Adrenal gland (tissue), 12 donors: Measurements from ENCODE around the gene KCND2. TPM values are rescaled to one million over a fixed set of nuclear protein-coding genes. Genes with fewer than 3 reads are reported as not detected.

Experiments used
- DNase-seq, 7 donors: peaks; one replicate each; pipeline ENCODE4 v3.0.0-alpha.2; 2019 to 2020
- H3K27ac ChIP-seq, 5 donors: fragments of 200-600 bp; sonication (generic) in 4 of 5; 1 replicate in 3 of 5; 2 replicates in 2 of 5; pipeline versions ENCODE4 v1.5.1 to v1.8.0; 2016 to 2020; ENCODE audit warnings: mild to moderate bottlenecking in 1 of 5
- H3K27me3 ChIP-seq: fragments of 200-600 bp; 2 replicates; pipeline ENCODE4 v1.8.0; 2021
- H3K36me3 ChIP-seq, 2 donors: fragments of 200-600 bp; replicated peaks in 1 of 2; 1 replicate in 1 of 2; 2 replicates in 1 of 2; pipeline versions ENCODE4 v1.5.1 to v1.8.0; 2018 to 2022
- H3K4me1 ChIP-seq, 2 donors: fragments of 200-600 bp; replicated peaks in 1 of 2; 1 replicate in 1 of 2; 2 replicates in 1 of 2; pipeline versions ENCODE4 v1.5.1 to v1.8.0; 2018 to 2021
- H3K4me3 ChIP-seq, 4 donors: fragments of 200-600 bp; sonication (generic) in 3 of 4; one replicate each; pipeline ENCODE4 v1.5.1; 2016 to 2018
- H3K9me3 ChIP-seq, 3 donors: fragments of 200-600 bp; sonication (generic) in 1 of 3; replicated peaks in 1 of 3; 1 replicate in 2 of 3; 2 replicates in 1 of 3; pipeline versions ENCODE4 v1.5.1 to v1.8.0; 2016 to 2021
- POLR2A ChIP-seq, 2 donors: fragments of 450-650 bp; IDR thresholded peaks; one replicate each; pipeline ENCODE4 v1.6.1; 2017; ENCODE audit warnings: antibody characterized with exemption in 2 of 2, mild to moderate bottlenecking in 2 of 2, moderate library complexity in 1 of 2
- WGBS, 4 donors: extraction: QIAGEN DNeasy Blood & Tissue Kit in 2 of 4; methylation state at CpG; one replicate each; pipeline versions ENCODE4 v1.1.5 to v1.1.7; 2013 to 2017; 5-methylcytosine and 5-hydroxymethylcytosine counted together
- intact Hi-C, 2 donors: fragments of 100-400 bp; cut with DNase I; formaldehyde crosslinking; loops; one replicate each; pipeline versions ENCODE4 v1.14.1 to v1.15.0; 2022 to 2023
- polyA plus RNA-seq, 3 donors: library from polyadenylated mRNA; stranded (reverse); fragments of 200-250 nt in 2 of 3; fragments of 350-450 nt in 1 of 3; fragmentation: Illumina TruSeq in 1 of 3; extraction: RNeasy Lipid Tissue Mini Kit (QIAGEN cat#74804) in 1 of 3; gene quantifications; one replicate each; pipeline ENCODE4 v1.2.3, GENCODE V29; 2013 to 2014
- total RNA-seq, 9 donors: library from RNA; depleted of rRNA in 4 of 9; stranded (reverse); fragments of >200 nt in 4 of 9; fragments of 120-200 nt in 1 of 9; fragmentation: NEBNext Ultra II Directional in 1 of 9; extraction: Animal tissue kit (Norgen Biotek cat#: 25700) in 1 of 9; gene quantifications; one replicate each; pipeline versions ENCODE4 v1.1.0 to v1.2.4, GENCODE V29; 2013 to 2023
- TF ChIP-seq, protein P1 (sequence below), 6 experiments: fragments of 450-650 bp in 4 of 6; fragments of 200-600 bp in 2 of 6; sonication (generic) in 1 of 6; IDR thresholded peaks; 1 replicate in 5 of 6; 2 replicates in 1 of 6; pipeline versions ENCODE4 v1.5.1 to v1.8.0; 2016 to 2021; ENCODE audit warnings: antibody characterized with exemption in 6 of 6, mild to moderate bottlenecking in 2 of 6, moderate library complexity in 1 of 6
- donor health status: healthy with polysubstance abuse.
- donor health status: Bipolar disorder and iron deficiency.
- donor health status: DM: yes; HTN: yes; CAD: no.
- donor health status: DM: no; HTN: no; CAD: no.
- donor health status: DM: no; HTN: no; CAD: no.
- donor health status: DM: yes; HTN: yes; CAD: no.

The KCND2 gene
- total and polyA plus RNA-seq, 12 donors, result 0.24 to 3.0 (median 0.81) TPM

DNA sequence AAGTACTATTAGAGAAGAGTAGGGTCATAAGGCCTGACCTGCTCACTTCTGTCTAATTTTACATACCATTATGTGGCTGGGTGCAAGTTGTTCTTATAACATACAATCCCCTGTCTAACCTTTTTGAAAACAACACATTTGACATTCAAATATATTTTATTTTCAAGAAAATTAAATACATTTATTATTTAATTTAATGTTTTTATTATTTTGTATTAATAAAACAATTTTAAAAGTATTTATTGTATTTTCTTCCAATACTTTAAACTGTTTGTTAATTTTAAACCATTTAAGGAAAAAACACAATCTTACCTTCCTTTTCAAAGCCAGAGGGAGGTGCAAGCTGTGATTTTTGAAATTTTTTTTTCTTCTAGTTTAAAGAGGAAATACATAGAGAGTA is 232.8 kb downstream of the KCND2 start:
- no peak overlapping the region for H3K4me3 ChIP-seq
- H3K27ac ChIP-seq, result no peak overlapping the region
- H3K9me3 ChIP-seq, result no peaks in the 10 kb centered on the region
- intact Hi-C loops, result no loop called here
- TF ChIP-seq, protein P1, sequence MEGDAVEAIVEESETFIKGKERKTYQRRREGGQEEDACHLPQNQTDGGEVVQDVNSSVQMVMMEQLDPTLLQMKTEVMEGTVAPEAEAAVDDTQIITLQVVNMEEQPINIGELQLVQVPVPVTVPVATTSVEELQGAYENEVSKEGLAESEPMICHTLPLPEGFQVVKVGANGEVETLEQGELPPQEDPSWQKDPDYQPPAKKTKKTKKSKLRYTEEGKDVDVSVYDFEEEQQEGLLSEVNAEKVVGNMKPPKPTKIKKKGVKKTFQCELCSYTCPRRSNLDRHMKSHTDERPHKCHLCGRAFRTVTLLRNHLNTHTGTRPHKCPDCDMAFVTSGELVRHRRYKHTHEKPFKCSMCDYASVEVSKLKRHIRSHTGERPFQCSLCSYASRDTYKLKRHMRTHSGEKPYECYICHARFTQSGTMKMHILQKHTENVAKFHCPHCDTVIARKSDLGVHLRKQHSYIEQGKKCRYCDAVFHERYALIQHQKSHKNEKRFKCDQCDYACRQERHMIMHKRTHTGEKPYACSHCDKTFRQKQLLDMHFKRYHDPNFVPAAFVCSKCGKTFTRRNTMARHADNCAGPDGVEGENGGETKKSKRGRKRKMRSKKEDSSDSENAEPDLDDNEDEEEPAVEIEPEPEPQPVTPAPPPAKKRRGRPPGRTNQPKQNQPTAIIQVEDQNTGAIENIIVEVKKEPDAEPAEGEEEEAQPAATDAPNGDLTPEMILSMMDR (IDR thresholded peaks at IDR 0.05), result no peak
- TF ChIP-seq POLR2A (IDR thresholded peaks at IDR 0.05), result no peak
- H3K36me3 ChIP-seq, result no peaks in the 10 kb centered on the region
- H3K4me1 ChIP-seq, result no peaks in the 10 kb centered on the region
- no peak for DNase-seq
- no peaks in the 10 kb centered on the region for H3K27me3 ChIP-seq

DNA sequence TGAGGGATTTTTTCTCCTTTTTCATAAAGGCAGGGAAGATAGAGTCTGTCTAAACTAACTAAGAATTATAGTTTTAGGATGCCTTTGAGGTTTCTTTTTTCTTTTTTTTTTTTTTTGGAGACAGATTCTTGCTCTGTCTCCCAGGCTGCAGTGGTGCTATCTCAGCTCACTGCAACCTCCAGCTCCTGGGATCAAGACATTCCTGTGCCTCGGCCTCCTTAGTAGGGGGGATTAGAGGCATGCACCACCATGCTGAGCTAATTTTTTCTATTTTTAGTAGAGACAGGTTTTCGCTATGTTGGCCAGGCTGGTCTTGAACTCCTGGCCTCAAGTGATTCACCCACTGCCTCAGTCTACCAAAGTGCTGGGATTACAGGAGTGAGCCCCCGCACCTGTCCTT is 239.7 kb downstream of the KCND2 start:
- Histone ChIP-seq H3K4me1 (no peaks in the 10 kb centered on the region), H3K9me3 (no peaks in the 10 kb centered on the region), H3K4me3 (no peak overlapping the region), H3K27ac (no peak overlapping the region), H3K36me3 (no peaks in the 10 kb centered on the region), H3K27me3 (no peaks in the 10 kb centered on the region)
- WGBS, 4 donors, result 63 to 83% (median 78%) methylated on average over 3 of the region's 3 CpGs
- intact Hi-C loops, result no loop called here
- no peak for DNase-seq
- TF ChIP-seq POLR2A (IDR thresholded peaks at IDR 0.05), result no peak

DNA sequence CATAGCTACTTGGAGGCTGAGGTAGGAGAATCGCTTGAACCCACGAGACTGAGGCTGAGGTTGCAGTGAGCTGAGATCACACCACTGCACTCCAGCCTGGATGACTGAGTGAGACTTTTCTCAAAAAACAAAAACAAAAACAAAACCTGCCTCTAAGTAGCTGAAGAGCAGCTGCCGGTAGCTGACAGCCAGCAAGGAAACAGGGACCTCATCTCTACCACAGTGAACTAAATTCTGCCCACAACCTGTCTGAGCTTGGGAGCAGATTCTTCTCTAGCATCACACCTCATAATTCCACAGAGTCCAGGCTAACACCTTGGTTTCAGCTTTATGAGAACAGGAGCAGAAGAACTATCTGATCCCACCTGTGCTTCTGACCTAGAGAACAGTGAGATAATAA is 246.2 kb downstream of the KCND2 start:
- Histone ChIP-seq H3K36me3 (no peaks in the 10 kb centered on the region), H3K9me3 (no peaks in the 10 kb centered on the region), H3K27ac (no peak overlapping the region), H3K4me3 (no peak overlapping the region), H3K27me3 (no peaks in the 10 kb centered on the region), H3K4me1 (no peaks in the 10 kb centered on the region)
- no peak for DNase-seq
- no peak for TF ChIP-seq POLR2A (IDR thresholded peaks at IDR 0.05)
- TF ChIP-seq, protein P1 (IDR thresholded peaks at IDR 0.05), result no peak
- intact Hi-C loops, result no loop called here
- WGBS, 4 donors, result 77 to 93% (median 88%) methylated on average over 3 of the region's 3 CpGs

DNA sequence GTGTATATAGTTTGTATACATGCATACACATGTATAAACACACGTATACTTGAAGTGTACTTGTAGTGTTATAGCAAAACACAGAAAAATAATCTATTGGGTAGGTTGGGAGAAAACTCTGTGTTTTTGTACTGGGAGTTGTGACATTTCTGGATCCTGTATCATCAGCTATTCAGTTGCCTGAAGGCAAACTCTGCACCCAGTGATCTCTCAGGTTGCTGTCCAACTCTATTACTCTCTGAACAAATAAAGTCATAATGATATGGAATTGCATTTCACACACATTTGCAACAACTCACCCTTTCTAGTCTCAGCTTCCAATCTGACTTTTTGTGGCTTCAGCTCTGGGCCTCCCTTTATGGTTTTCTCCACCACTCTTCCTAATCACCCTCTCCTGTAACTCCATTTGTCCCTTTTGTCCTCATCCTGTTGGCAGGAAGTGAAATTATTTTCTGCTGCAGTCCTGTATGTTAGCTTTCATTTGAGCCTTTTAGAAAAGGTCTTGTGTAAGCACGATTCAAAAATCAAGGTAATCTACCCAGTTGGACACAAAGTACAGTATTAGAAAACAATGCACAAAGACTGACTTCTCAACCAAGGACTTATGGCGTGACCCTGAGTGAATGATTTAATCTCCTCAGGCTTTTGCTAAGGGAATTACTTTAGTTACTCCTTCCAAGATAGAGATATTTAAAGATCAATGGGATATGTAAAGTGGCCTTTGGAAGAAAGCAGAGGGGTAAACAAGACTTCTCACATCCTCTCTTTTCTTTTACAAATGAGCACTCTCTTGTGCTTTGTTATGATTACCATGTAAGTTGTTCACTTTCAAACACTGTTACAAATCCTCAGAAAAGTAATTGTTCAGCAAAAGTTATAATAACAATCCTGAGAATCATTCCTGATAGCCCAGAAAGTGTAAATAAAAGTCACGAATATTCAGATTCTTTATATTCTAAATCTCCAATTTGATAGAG is 249.1 kb downstream of the KCND2 start:
- Histone ChIP-seq H3K36me3 (no peaks in the 10 kb centered on the region), H3K9me3 (no peaks in the 10 kb centered on the region), H3K27me3 (no peaks in the 10 kb centered on the region), H3K4me1 (no peaks in the 10 kb centered on the region), H3K27ac (no peak overlapping the region), H3K4me3 (no peak overlapping the region)
- no peak for TF ChIP-seq POLR2A (IDR thresholded peaks at IDR 0.05)
- TF ChIP-seq, protein P1 (IDR thresholded peaks at IDR 0.05), result no peak
- no peak for DNase-seq
- WGBS, 4 donors, result 54 to 56% (median 55%) methylated on average over 4 of the region's 4 CpGs
- intact Hi-C loops, result no loop called here

DNA sequence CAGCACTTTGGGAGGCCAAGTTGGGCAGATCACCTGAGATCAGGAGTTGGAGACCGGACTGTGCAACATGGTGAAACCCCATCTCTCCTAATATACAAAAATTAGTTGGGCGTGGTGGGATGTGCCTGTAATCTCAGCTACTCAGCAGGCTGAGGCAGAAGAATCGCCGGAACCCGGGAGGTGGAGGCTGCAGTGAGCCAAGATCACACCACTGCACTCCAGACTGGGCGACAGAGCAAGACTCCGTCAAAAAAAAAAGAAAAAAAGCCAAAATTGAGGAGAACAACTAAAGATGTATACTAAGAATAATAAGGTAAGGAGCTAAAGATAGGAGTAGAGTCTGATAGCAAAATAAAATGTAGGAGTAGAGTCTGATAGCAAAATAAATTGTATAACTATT is 251.0 kb downstream of the KCND2 start:
- Histone ChIP-seq H3K4me3 (no peak overlapping the region), H3K9me3 (no peaks in the 10 kb centered on the region), H3K27me3 (no peaks in the 10 kb centered on the region), H3K27ac (no peak overlapping the region), H3K4me1 (no peaks in the 10 kb centered on the region), H3K36me3 (no peaks in the 10 kb centered on the region)
- no peak for TF ChIP-seq POLR2A (IDR thresholded peaks at IDR 0.05)
- intact Hi-C loops, result no loop called here
- WGBS, 4 donors, result 88 to 91% (median 91%) methylated on average over 7 of the region's 7 CpGs
- no peak for DNase-seq
